Measurements from ENCODE around the gene PCGF6. TPM values are rescaled to one million over a fixed set of nuclear protein-coding genes. Genes with fewer than 3 reads are reported as not detected.

Gene PCGF6
- total RNA-seq, 1 donor: 10.4 TPM

- no peak for TF ChIP-seq CTCF (IDR thresholded peaks at IDR 0.05; ENCODE audit: insufficient read depth, low read depth, low read length)
- peak; percentile 61 for DNase-seq (ENCODE audit: low read depth)
- no peak overlapping the region for H3K4me3 ChIP-seq (ENCODE audit: low read depth, low read length)
Measured at GRCh38 chr10:103281753-103282152, 69.2 kb downstream of the PCGF6 start.

- DNase-seq (ENCODE audit: low read depth): no peak
- H3K4me3 ChIP-seq (ENCODE audit: low read depth, low read length): no peak overlapping the region
- no peak for TF ChIP-seq CTCF (IDR thresholded peaks at IDR 0.05; ENCODE audit: insufficient read depth, low read depth, low read length)
Measured at GRCh38 chr10:103280506-103280905, 70.4 kb downstream of the PCGF6 start.

DNA sequence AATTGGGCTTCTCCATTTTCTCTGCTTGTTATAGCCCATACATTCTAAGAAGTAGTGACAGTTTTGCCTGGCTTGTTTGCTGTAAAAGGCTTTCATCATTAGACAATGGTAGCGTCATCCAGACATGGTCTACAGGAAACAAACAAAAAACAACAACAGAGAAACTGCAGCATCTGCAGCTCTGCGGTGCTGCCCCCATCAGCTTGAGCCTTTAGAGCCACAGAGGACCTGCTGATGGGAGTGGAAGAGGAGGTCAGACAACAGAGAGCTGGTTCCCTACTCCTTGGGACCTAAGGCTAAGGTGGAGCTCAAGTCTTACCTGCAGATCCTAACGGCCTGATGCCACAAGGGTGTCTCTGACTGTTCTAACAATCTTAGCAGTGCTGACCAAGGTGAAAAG, 70.9 kb downstream of the PCGF6 start:
- TF ChIP-seq CTCF (IDR thresholded peaks at IDR 0.05; ENCODE audit: insufficient read depth, low read depth, low read length): no peak
- H3K4me3 ChIP-seq (ENCODE audit: low read depth, low read length): no peak overlapping the region
- DNase-seq (ENCODE audit: low read depth): no peak

DNA sequence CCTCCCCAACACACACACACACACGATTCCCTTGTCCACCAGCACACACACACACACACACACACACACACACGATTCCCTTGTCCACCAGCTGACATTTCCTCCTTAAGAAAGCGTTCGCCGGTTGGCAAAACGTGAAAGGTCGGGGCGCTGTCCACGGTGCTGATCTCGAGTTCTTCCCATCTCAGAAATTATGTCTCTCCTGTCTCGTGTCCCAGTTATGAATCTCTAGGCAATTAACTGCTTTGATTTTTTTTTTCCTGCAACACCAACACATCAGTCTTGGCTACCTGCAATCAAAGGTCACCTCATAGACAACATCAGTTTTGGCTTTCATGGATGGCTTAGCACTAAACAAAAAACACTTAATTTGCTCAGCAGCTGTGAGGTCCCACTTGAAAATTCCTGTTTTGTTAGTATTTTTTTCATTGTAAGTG, 72.1 kb downstream of the PCGF6 start:
- peak; percentile 58 for DNase-seq (ENCODE audit: low read depth)
- TF ChIP-seq CTCF (IDR thresholded peaks at IDR 0.05; ENCODE audit: insufficient read depth, low read depth, low read length): no peak
- no peak overlapping the region for H3K4me3 ChIP-seq (ENCODE audit: low read depth, low read length)

DNA sequence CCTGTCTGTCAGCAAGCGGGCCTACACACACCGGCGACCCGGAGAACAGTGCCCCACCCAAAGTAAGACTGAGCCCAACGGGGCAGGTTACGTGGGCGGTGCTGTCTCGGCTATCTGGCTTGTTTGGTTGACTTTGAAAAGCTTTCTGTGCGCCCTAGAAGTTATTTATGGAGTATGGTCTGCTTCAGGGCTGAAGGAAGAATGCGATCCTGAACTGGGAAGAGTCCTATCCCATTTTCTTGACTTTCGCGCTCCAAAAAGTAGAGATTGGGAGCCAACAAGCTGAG, 72.5 kb downstream of the PCGF6 start:
- no peak overlapping the region for H3K4me3 ChIP-seq (ENCODE audit: low read depth, low read length)
- TF ChIP-seq CTCF (IDR thresholded peaks at IDR 0.05; ENCODE audit: insufficient read depth, low read depth, low read length): no peak
- DNase-seq (ENCODE audit: low read depth): no peak

DNA sequence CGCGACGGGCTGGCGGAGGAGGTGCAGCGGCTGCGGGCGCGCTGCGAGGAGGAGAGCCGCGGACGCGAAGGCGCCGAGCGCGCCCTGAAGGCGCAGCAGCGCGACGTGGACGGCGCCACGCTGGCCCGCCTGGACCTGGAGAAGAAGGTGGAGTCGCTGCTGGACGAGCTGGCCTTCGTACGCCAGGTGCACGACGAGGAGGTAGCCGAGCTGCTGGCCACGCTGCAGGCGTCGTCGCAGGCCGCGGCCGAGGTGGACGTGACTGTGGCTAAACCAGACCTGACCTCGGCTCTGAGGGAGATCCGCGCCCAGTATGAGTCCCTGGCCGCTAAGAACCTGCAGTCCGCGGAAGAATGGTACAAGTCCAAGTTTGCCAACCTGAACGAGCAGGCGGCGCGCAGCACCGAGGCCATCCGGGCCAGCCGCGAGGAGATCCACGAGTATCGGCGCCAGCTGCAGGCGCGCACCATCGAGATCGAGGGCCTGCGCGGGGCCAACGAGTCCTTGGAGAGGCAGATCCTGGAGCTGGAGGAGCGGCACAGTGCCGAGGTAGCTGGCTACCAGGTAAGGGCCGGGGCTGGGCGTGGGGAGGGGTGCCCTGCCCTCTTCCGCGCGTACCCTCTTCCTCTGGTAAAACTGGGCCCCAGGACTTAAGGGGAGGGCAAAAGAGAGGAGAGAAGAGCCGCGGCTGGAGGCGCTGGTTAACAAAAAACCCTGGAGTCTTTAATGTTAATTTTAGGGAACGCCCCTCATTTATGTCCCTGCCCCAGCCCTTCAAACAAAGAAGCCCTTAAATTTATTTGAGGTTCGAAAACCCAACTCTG, 73.0 kb downstream of the PCGF6 start:
- H3K4me3 ChIP-seq (ENCODE audit: low read depth, low read length): peak overlapping the region; percentile 9
- DNase-seq (ENCODE audit: low read depth): no peak
- no peak for TF ChIP-seq CTCF (IDR thresholded peaks at IDR 0.05; ENCODE audit: insufficient read depth, low read depth, low read length)

Measured in fibroblast of villous mesenchyme (primary cell).